Myocyte (in vitro differentiated cells): Measurements from ENCODE around the gene DUSP21. TPM values are rescaled to one million over a fixed set of nuclear protein-coding genes. Genes with fewer than 3 reads are reported as not detected.
"Not testable (repeated sequence)": the region's sequence is repeated elsewhere in the genome, so short reads cannot be mapped to it uniquely, and the experiment has no call there.

ENCODE experiments used
- DNase-seq: peaks from one replicate; pipeline ENCODE4 v3.0.0-alpha.2; 2012; ENCODE audit warnings: low read depth
- polyA plus RNA-seq: library from polyadenylated mRNA; unstranded; fragments of >200 nt; gene quantifications from one replicate; pipeline ENCODE4 v1.2.1, GENCODE V29; 2012; ENCODE audit warnings: missing spikeins
- total RNA-seq: library from RNA; depleted of rRNA; stranded (reverse); fragments of >200 nt; gene quantifications from 2 replicates; pipeline ENCODE4 v1.2.3, GENCODE V29; 2014

DUSP21 gene
- total RNA-seq = not detected in 2 replicates
- polyA plus RNA-seq = not detected

GRCh38 chrX:44843753-44844152, at the start of gene DUSP21:
DUSP21 (plus strand) TSS chrX:44844021; CDS start chrX:44844133, 112 bp downstream.
- no peak for DNase-seq

- no peak for DNase-seq
Observed at GRCh38 chrX:44795945-44796450, 47.8 kb upstream of the DUSP21 start.

GRCh38 chrX:44802613-44803012, 41.2 kb upstream of the DUSP21 start:
- no peak for DNase-seq

- no peak for DNase-seq
Observed at GRCh38 chrX:44815681-44816080, 28.1 kb upstream of the DUSP21 start.

- no peak for DNase-seq
Observed at GRCh38 chrX:44816367-44816766, 27.5 kb upstream of the DUSP21 start.

GRCh38 chrX:44817029-44817428, 26.8 kb upstream of the DUSP21 start:
- DNase-seq = no peak

- DNase-seq = no peak
Observed at GRCh38 chrX:44822601-44823000, 21.2 kb upstream of the DUSP21 start.

- DNase-seq = not testable (repeated sequence)
Observed at GRCh38 chrX:44823193-44823592, 20.6 kb upstream of the DUSP21 start.

- peak; percentile 68 for DNase-seq
Observed at GRCh38 chrX:44828008-44828605, 15.7 kb upstream of the DUSP21 start.

- DNase-seq = no peak
Observed at GRCh38 chrX:44829832-44830231, 14.0 kb upstream of the DUSP21 start.

GRCh38 chrX:44842550-44843317, 1.1 kb upstream of the DUSP21 start:
- DNase-seq = no peak

- DNase-seq = peak; percentile 1
Observed at GRCh38 chrX:44843318-44843702, 511 bp upstream of the DUSP21 start.

GRCh38 chrX:44844204-44844603, 383 bp downstream of the DUSP21 start:
- DNase-seq = no peak

- not testable (repeated sequence) for DNase-seq
Observed at GRCh38 chrX:44850891-44851290, 7.1 kb downstream of the DUSP21 start.

- peak; percentile 14 for DNase-seq
Observed at GRCh38 chrX:44871114-44871645, 27.4 kb downstream of the DUSP21 start.

- DNase-seq = no peak
Observed at GRCh38 chrX:44871931-44872820, 28.4 kb downstream of the DUSP21 start.

GRCh38 chrX:44872821-44873414, 29.1 kb downstream of the DUSP21 start, which contains the start of gene KDM6A:
KDM6A (plus strand) TSS chrX:44873188; CDS start chrX:44873552, 364 bp downstream.
- DNase-seq = peak; percentile 96

- DNase-seq = peak; percentile 51
Observed at GRCh38 chrX:44873415-44874276, 29.8 kb downstream of the DUSP21 start.

GRCh38 chrX:44874420-44875184, 30.8 kb downstream of the DUSP21 start:
- peak; percentile 27 for DNase-seq
